GM19467 (cell line): Measurements from ENCODE around the gene STARD9.

Experiments used
- ATAC-seq: cut with Tn5 transposase; IDR thresholded peaks from one replicate; pipeline ENCODE4 v1.9.1; 2021; ENCODE audit warnings: mild to moderate bottlenecking, moderate library complexity; ENCODE audit not compliant: unreplicated experiment

STARD9 gene

DNA sequence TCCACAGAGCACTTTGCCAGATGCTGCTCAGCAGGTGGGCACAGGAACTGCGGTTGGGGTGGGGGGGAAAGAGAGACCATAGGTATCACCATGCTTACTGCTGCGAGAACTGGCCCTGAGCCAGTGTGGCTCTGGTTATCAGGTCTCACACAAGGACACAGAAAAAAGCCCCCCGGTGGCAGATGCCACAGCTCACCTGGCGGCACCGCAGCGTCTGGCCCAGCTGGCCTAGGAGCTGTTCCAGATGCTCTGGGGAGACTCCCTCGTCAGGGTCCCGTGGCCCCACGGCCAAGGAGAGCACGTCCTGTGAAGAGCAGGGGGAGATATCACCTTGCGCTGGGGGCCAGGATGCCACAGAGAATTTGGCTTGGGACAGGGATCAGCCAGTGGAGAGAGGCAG lies 150.7 kb downstream of the STARD9 start:
- no peak for ATAC-seq

GRCh38 chr15:42727750-42728381 lies 152.5 kb downstream of the STARD9 start:
- ATAC-seq: no peak

DNA sequence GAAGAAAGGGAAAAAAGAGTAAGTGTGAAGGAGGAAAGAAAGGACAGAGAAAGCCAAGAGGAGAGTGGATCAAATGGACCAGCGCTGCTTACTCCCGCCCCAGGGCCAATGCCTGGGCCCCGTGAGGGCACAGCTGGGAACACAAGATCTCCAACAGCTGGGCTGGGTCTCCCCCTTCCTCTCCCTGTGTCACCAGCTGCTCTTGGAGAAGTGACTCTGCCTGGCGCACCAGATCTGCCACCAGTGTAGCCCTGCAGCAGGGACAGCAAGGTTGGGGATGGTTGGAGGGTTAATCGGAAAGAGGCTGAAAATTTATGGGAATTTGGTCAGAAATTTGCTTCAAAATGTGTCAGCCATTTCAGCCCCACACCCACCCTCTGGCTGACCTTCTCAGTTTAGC lies 153.2 kb downstream of the STARD9 start:
- no peak for ATAC-seq

DNA sequence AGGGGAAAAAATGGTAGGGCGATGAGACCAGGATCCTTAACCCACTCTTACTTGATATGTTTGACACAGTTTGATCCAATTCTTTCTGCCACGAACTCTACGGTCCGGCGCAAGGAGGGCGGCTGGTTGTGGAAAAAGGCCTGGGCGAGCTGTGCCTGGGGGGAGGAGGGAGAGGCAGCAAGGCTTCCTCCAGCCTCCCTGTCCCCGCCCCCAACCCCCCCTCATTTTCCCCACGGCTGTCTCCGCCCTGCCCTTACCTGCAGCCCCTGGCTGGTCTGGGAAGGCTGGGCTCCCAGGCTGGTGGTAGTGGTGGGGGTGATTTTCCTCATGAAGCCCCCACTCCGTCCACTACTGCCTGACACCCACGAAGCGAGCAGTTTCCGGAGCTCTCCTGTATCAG lies 153.6 kb downstream of the STARD9 start:
- no peak for ATAC-seq

DNA sequence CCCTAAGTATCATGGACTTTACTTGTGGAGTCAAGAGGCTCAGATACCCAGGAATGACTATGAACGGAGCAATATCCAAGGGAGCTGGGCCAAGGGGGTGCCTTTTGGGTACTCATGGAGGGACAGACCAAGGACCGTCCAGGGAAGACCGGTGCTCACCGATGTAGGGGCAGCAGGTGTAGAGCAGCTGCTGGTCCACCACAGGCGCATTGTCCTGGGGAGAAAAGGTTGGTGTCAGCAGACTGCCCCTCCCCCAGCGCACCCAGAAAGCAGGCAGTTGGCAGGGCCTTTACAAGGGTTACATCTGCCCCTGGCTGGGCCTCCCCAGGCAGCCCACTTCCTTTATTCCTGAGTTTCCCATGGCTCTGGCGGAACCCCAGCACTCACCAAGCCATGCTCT lies 154.0 kb downstream of the STARD9 start:
- no peak for ATAC-seq

DNA sequence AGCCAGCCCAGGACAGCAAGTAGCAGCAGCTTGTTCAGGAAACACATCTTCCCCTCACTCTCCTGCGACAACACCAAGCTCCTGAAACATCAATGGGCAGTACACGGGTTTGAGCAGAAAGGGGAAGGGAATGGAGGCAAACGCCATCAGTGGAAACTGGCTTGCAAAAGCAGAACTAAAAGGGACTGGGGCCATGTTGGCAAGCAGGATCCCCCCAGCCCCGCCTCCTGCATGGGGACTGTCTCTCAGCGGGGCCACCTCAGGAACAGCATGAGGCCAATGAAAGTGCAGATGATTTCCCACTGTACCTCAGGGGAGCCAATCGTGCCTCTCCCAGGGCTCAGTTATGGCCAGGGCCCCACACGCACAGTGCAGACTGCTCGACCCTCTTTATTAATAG lies 154.7 kb downstream of the STARD9 start:
- ATAC-seq: no peak

DNA sequence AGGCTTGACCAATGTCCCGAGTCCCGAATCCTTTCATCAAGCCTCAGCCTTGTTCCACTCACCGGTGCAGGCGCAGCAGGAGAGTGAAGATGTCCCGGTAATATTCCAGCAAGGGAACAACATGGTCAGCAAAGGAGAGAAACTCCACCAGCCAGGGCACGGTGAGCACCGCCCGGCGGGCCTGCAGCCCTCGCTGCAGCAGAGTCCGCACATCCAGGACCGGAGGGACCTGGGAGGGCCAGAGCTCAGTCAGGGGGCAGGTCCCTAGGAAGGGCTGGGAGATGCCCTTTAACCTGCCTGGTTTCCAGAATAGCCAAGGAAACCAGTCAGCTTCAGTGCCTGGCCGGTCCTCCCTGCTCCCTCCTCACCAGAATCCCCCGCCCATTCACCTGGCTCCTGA lies 155.1 kb downstream of the STARD9 start:
- no peak for ATAC-seq

DNA sequence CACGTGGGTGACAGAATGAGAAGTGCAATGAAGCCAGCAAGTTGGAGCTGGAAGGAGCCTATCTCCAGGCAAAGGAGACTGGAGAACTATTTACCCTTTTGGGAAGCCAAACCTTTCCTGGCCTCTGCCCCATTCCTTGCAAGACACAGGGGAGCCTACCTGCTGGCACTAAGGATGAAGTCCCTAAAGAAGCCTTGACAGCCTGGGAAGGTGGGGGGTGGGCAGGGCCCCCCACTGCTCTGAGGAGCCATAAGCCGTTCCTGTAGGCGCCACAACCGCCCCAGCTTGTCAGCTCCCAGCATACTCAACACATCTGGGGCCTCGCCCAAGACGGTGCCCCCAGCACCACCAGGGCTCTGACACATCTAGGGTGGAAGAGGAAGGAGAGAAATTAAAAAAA lies 156.1 kb downstream of the STARD9 start:
- no peak for ATAC-seq

- no peak for ATAC-seq
Measured at GRCh38 chr15:42732095-42732827, 156.9 kb downstream of the STARD9 start.

- no peak for ATAC-seq
Measured at GRCh38 chr15:42733027-42733426, 157.6 kb downstream of the STARD9 start.

DNA sequence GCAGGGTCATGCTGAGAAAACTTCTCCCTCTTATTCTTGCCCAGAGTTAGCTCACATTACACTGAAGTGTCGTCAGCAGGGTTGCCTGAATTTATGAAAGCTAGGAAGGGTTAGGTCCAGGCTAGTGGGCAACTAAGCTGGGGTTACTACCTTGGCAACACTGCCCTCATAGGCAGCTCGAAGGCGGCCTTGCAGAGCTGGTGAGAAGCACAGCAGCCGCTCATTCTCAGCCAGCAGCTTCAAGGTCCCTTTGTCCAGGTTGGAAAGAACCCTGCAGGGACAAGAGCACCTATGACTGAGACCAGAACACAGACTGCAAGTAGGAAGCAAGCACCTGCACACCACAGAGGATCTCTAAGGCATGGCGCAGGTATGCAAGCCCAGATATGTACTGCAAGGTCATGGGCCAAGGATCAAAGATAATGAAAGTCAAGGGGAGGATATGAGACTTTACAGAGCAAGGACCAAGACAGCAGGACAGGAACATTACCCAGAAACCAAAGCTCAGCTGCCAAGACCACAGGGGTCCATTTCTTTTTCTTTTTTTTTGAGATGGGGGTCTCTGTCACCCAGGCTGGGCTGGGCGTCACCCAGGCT lies 158.8 kb downstream of the STARD9 start:
- no peak for ATAC-seq

GRCh38 chr15:42735382-42736165 lies 160.2 kb downstream of the STARD9 start:
- no peak for ATAC-seq

- peak; percentile 33 for ATAC-seq
Measured at GRCh38 chr15:42736178-42736792, 160.9 kb downstream of the STARD9 start.

- peak; percentile 79 for ATAC-seq
Measured at GRCh38 chr15:42736793-42737528, 161.6 kb downstream of the STARD9 start, which contains the start of gene CDAN1. TSS of gene CDAN1 (minus strand) at chr15:42737128. CDS start at chr15:42737102, 26 bp downstream.

DNA sequence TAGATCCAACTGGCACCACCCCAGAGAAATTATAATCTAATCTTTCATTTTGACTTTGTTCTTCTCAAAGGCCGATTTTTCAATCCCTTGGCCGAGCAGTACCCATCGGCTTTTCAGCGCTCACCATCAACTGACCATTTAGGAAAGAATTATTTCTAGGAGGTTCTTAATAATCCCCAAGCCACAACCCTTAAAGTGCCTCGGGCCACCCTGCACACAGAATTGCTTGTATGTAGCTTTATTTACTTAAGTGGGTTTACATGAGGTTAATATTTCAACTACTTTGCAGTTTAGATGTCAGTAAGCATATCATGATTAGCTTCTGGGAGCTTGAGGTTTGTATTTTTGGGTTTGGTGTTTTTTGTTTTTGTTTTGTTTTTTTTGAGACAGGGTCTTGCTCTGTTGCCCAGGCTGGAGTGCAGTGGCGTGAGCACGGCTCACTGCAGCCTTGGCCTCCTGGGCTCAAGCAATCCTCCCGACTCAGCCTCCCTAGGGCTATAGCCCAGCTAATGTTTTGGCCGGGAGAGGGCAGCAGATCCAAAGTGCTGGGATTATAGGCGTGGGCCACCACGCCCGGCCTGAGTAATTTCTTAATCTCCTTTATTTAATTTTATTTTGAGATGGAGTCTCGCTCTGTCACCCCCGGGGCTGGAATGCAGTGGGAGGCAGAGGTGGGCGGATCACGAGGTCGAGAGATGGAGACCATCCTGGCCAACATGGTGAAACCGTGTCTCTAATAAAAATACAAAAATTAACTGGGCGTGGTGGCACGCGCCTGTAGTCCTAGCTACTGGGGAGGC lies 162.3 kb downstream of the STARD9 start:
- no peak for ATAC-seq

DNA sequence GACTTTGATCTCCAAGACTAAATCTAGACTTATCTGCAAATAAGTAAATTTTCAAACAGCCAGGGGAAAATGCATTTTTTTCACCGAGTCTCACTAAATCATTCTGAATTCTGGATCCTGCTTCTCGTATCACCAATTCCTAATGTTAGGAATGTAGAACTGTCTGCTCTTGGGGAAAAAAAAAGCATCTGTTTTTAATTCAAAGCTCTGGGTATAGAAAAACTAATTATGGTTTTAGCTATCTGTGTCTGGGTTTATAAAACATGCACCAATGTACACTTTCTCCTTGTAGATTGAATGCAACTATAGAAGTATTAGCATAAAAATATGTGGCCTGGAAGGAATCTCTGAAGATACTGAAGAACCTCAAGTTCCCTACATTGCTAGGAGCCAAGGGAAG lies 166.3 kb downstream of the STARD9 start:
- ATAC-seq: no peak

- no peak for ATAC-seq
Measured at GRCh38 chr15:42742149-42742548, 166.7 kb downstream of the STARD9 start.

DNA sequence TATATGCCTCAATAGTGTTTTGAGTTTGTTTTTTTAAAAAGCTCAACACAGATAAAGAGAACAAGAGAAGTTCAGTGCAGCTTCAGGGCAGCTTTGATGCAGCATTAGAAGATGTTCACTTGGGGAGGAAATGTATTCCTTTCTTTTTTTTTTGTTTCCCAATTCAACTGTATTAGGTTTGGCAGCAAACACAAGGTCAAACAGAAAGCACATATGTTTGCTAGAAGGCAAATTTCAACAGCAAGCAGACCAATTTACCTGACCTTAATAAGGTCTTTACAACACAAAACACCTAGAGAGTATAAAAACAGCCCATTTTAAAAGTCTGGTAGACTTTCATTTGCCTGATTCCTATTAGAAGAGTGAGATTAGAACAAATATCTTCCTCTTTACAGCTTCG lies 168.8 kb downstream of the STARD9 start:
- ATAC-seq: no peak

DNA sequence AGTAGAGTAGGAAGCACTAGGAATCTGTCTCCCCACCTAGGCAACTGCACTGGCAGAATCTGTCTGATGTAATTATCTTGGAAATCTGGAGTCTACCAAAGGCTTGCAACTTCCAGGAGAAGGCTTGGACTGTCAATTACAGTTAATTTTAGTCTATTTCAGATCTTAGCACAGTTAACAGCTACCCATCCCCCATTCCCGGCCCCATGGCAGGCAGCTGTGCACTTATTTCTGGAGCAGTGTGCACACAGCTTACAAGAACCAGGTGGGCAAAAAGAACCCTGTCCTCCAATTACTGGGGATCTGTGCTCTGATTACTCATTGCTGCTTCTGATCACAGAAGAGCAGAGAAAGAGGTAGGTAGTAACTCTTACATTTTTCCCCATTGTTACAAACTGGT lies 173.9 kb downstream of the STARD9 start:
- ATAC-seq: no peak

- ATAC-seq: no peak
Measured at GRCh38 chr15:42750306-42750705, 174.9 kb downstream of the STARD9 start.
